Measurements from ENCODE around the gene ARHGEF26.

Gene ARHGEF26

GRCh38 chr3:154121701-154122551, 736 bp downstream of the ARHGEF26 start:
- Histone ChIP-seq H3K4me1 (ENCODE audit: control insufficient read depth in 1 of 2, insufficient read depth in 2 of 2, low read length in 2 of 2) (peaks cover 0 to 18% of the 10 kb centered on the region in 2 donors), H3K4me3 (ENCODE audit: low read depth in 1 of 2, low read length in 2 of 2) (peak overlapping the region; percentile 91 to 96), H3K27ac (ENCODE audit: low read length) (peak overlapping the region; percentile 82), H3K27me3 (ENCODE audit: low read depth, low read length) (no peaks in the 10 kb centered on the region), H3K36me3 (ENCODE audit: control insufficient read depth in 1 of 2, insufficient read depth in 2 of 2, low read length in 2 of 2) (no peaks in the 10 kb centered on the region), H3K9me3 (ENCODE audit: control insufficient read depth in 1 of 2, low read length in 2 of 2) (no peaks in the 10 kb centered on the region)

GRCh38 chr3:154122552-154122911, 1.3 kb downstream of the ARHGEF26 start:
- H3K9me3 ChIP-seq (ENCODE audit: control insufficient read depth in 1 of 2, low read length in 2 of 2): no peaks in the 10 kb centered on the region
- no peaks in the 10 kb centered on the region for H3K27me3 ChIP-seq (ENCODE audit: low read depth, low read length)
- H3K36me3 ChIP-seq (ENCODE audit: control insufficient read depth in 1 of 2, insufficient read depth in 2 of 2, low read length in 2 of 2): no peaks in the 10 kb centered on the region
- H3K4me3 ChIP-seq (ENCODE audit: low read depth in 1 of 2, low read length in 2 of 2): peak overlapping the region; percentile 91 to 96
- peaks cover 0 to 18% of the 10 kb centered on the region in 2 donors for H3K4me1 ChIP-seq (ENCODE audit: control insufficient read depth in 1 of 2, insufficient read depth in 2 of 2, low read length in 2 of 2)
- peak overlapping the region; percentile 82 for H3K27ac ChIP-seq (ENCODE audit: low read length)

DNA sequence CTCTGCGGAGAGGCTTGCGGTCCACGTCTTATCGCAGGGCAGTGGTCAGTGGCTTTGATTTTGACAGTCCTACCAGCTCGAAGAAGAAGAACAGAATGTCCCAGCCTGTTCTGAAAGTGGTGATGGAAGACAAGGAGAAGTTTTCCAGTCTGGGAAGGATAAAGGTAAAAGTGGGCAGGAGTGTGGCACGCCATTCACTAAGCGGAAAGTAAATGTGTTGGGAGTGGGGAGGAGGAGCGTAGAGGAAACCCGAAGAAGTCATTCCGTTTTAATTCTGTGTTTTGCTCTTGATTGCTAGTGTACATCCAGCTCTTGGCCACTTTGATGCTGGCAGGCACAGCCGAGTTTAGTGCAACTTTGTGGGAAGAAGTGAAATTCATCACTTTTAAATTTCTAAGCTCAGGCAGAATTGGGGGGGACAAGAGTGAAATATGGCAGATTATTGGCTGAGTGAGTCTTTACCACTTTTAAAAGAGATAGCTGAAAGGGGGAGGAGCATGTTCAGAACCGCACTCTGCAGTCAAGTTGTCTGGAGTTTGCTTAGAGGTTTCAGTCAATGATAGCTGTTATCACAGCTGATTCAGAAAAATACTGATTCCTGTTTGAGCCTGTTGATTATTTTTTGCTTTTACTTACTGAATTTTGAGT, 1.8 kb downstream of the ARHGEF26 start:
- H3K27me3 ChIP-seq (ENCODE audit: low read depth, low read length): no peaks in the 10 kb centered on the region
- H3K4me1 ChIP-seq (ENCODE audit: control insufficient read depth in 1 of 2, insufficient read depth in 2 of 2, low read length in 2 of 2): peaks cover 0 to 21% of the 10 kb centered on the region in 2 donors
- H3K27ac ChIP-seq (ENCODE audit: low read length): peak overlapping the region; percentile 82
- H3K4me3 ChIP-seq (ENCODE audit: low read depth in 1 of 2, low read length in 2 of 2): peak overlapping the region; percentile 91 to 96
- no peaks in the 10 kb centered on the region for H3K9me3 ChIP-seq (ENCODE audit: control insufficient read depth in 1 of 2, low read length in 2 of 2)
- no peaks in the 10 kb centered on the region for H3K36me3 ChIP-seq (ENCODE audit: control insufficient read depth in 1 of 2, insufficient read depth in 2 of 2, low read length in 2 of 2)

- peak overlapping the region; percentile 82 for H3K27ac ChIP-seq (ENCODE audit: low read length)
- peaks cover 4 to 28% of the 10 kb centered on the region in 2 donors for H3K4me1 ChIP-seq (ENCODE audit: control insufficient read depth in 1 of 2, insufficient read depth in 2 of 2, low read length in 2 of 2)
- H3K27me3 ChIP-seq (ENCODE audit: low read depth, low read length): no peaks in the 10 kb centered on the region
- no peaks in the 10 kb centered on the region for H3K36me3 ChIP-seq (ENCODE audit: control insufficient read depth in 1 of 2, insufficient read depth in 2 of 2, low read length in 2 of 2)
- peak overlapping the region; percentile 91 to 96 for H3K4me3 ChIP-seq (ENCODE audit: low read depth in 1 of 2, low read length in 2 of 2)
- H3K9me3 ChIP-seq (ENCODE audit: control insufficient read depth in 1 of 2, low read length in 2 of 2): no peaks in the 10 kb centered on the region
Observed at GRCh38 chr3:154123906-154124305, 2.7 kb downstream of the ARHGEF26 start.

GRCh38 chr3:154125378-154126030, 4.3 kb downstream of the ARHGEF26 start:
- Histone ChIP-seq H3K36me3 (ENCODE audit: control insufficient read depth in 1 of 2, insufficient read depth in 2 of 2, low read length in 2 of 2) (peaks cover 0 to under 1% of the 10 kb centered on the region in 2 donors), H3K27me3 (ENCODE audit: low read depth, low read length) (no peaks in the 10 kb centered on the region), H3K9me3 (ENCODE audit: control insufficient read depth in 1 of 2, low read length in 2 of 2) (no peaks in the 10 kb centered on the region), H3K4me3 (ENCODE audit: low read depth in 1 of 2, low read length in 2 of 2) (peak overlapping the region; percentile 91 to 96), H3K27ac (ENCODE audit: low read length) (peak overlapping the region; percentile 82), H3K4me1 (ENCODE audit: control insufficient read depth in 1 of 2, insufficient read depth in 2 of 2, low read length in 2 of 2) (peaks cover 12 to 34% of the 10 kb centered on the region in 2 donors)

DNA sequence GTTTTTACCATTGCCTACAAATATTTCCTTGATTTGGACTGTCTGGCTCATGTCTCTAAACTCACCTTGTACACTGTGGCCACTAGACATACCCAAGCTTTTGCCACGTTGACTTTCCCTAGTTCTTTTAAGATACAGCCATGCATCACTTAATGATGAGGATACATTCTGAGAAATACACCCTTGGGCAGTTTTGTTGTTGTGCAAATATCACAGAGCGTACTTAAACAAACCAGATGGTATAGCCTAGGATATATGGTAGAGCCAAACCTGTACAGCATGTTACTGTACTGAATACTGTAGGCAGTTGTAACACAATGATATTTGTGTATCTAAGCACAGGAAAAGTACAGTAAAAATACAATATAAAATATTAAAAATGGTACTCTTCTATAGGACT, 5.5 kb downstream of the ARHGEF26 start:
- peak overlapping the region in 1 of 2 donors; percentile 96 for H3K4me3 ChIP-seq (ENCODE audit: low read depth in 1 of 2, low read length in 2 of 2)
- no peaks in the 10 kb centered on the region for H3K27me3 ChIP-seq (ENCODE audit: low read depth, low read length)
- H3K4me1 ChIP-seq (ENCODE audit: control insufficient read depth in 1 of 2, insufficient read depth in 2 of 2, low read length in 2 of 2): peaks cover 16 to 45% of the 10 kb centered on the region in 2 donors
- H3K27ac ChIP-seq (ENCODE audit: low read length): no peak overlapping the region
- peaks cover 0 to 3% of the 10 kb centered on the region in 2 donors for H3K36me3 ChIP-seq (ENCODE audit: control insufficient read depth in 1 of 2, insufficient read depth in 2 of 2, low read length in 2 of 2)
- H3K9me3 ChIP-seq (ENCODE audit: control insufficient read depth in 1 of 2, low read length in 2 of 2): no peaks in the 10 kb centered on the region

GRCh38 chr3:154129625-154130024, 8.4 kb downstream of the ARHGEF26 start:
- no peaks in the 10 kb centered on the region for H3K9me3 ChIP-seq (ENCODE audit: control insufficient read depth in 1 of 2, low read length in 2 of 2)
- peaks cover 19 to 49% of the 10 kb centered on the region in 2 donors for H3K4me1 ChIP-seq (ENCODE audit: control insufficient read depth in 1 of 2, insufficient read depth in 2 of 2, low read length in 2 of 2)
- peaks cover 0 to 3% of the 10 kb centered on the region in 2 donors for H3K36me3 ChIP-seq (ENCODE audit: control insufficient read depth in 1 of 2, insufficient read depth in 2 of 2, low read length in 2 of 2)
- H3K4me3 ChIP-seq (ENCODE audit: low read depth in 1 of 2, low read length in 2 of 2): no peak overlapping the region
- peak overlapping the region; percentile 67 for H3K27ac ChIP-seq (ENCODE audit: low read length)
- no peaks in the 10 kb centered on the region for H3K27me3 ChIP-seq (ENCODE audit: low read depth, low read length)

DNA sequence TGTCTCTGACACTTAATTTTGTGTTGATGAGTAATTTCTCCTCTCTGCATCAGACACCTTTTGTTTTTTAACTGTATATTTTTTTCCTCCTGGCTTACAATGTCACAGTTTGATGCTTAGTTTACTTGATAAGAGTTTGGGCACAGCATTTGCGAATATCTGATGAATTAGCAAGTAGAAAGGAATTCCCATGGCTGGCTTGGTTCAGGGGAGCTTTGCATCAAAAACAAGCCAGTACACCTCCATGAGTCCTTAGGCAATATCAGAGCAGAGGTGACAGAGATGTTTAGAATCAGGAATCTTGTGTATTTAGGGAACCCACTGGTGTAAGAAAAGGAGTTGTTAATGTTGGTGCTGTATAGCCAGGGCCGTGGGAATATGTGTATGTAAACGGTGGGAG, 9.3 kb downstream of the ARHGEF26 start:
- Histone ChIP-seq H3K4me1 (ENCODE audit: control insufficient read depth in 1 of 2, insufficient read depth in 2 of 2, low read length in 2 of 2) (peaks cover 19 to 58% of the 10 kb centered on the region in 2 donors), H3K36me3 (ENCODE audit: control insufficient read depth in 1 of 2, insufficient read depth in 2 of 2, low read length in 2 of 2) (peaks cover 0 to 3% of the 10 kb centered on the region in 2 donors), H3K27me3 (ENCODE audit: low read depth, low read length) (no peaks in the 10 kb centered on the region), H3K27ac (ENCODE audit: low read length) (peak overlapping the region; percentile 7), H3K9me3 (ENCODE audit: control insufficient read depth in 1 of 2, low read length in 2 of 2) (no peaks in the 10 kb centered on the region), H3K4me3 (ENCODE audit: low read depth in 1 of 2, low read length in 2 of 2) (no peak overlapping the region)

DNA sequence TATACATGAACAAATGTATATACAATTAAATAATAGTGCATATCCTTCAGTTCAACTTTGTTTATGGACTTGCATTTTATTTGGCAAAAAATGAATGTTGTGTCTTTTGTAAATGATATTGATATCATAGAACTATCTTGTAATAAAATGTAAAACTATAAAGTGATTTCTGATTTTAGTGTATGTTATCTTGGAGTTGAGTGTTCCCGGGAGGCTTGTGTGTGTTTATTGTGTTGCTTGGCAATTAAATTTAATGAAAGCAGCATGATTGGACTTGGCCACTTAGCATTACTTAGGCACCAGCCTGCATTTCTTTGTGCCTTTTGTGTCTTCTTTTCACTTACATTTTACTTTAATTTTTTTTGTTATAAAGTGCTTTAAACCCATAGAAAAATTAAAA, 10.6 kb downstream of the ARHGEF26 start:
- peaks cover 0 to 3% of the 10 kb centered on the region in 2 donors for H3K36me3 ChIP-seq (ENCODE audit: control insufficient read depth in 1 of 2, insufficient read depth in 2 of 2, low read length in 2 of 2)
- H3K4me3 ChIP-seq (ENCODE audit: low read depth in 1 of 2, low read length in 2 of 2): no peak overlapping the region
- H3K27ac ChIP-seq (ENCODE audit: low read length): peak overlapping the region; percentile 40
- H3K27me3 ChIP-seq (ENCODE audit: low read depth, low read length): no peaks in the 10 kb centered on the region
- H3K4me1 ChIP-seq (ENCODE audit: control insufficient read depth in 1 of 2, insufficient read depth in 2 of 2, low read length in 2 of 2): peaks cover 19 to 55% of the 10 kb centered on the region in 2 donors
- H3K9me3 ChIP-seq (ENCODE audit: control insufficient read depth in 1 of 2, low read length in 2 of 2): no peaks in the 10 kb centered on the region

GRCh38 chr3:154132777-154133375, 11.7 kb downstream of the ARHGEF26 start:
- Histone ChIP-seq H3K9me3 (ENCODE audit: control insufficient read depth in 1 of 2, low read length in 2 of 2) (no peaks in the 10 kb centered on the region), H3K36me3 (ENCODE audit: control insufficient read depth in 1 of 2, insufficient read depth in 2 of 2, low read length in 2 of 2) (peaks cover 0 to 3% of the 10 kb centered on the region in 2 donors), H3K4me1 (ENCODE audit: control insufficient read depth in 1 of 2, insufficient read depth in 2 of 2, low read length in 2 of 2) (peaks cover 19 to 57% of the 10 kb centered on the region in 2 donors), H3K27ac (ENCODE audit: low read length) (peak overlapping the region; percentile 40), H3K4me3 (ENCODE audit: low read depth in 1 of 2, low read length in 2 of 2) (peak overlapping the region in 1 of 2 donors; percentile 2), H3K27me3 (ENCODE audit: low read depth, low read length) (no peaks in the 10 kb centered on the region)

Measured in muscle layer of duodenum (tissue), 2 donors.